Activated naive CD4-positive, alpha-beta T cell treated with anti-CD3 and anti-CD28 coated beads, Interleukin-2, amount 10 ng/mL, durations not matched to agents 5 hours and 36 hours (primary cell): ENCODE data around the gene IFNAR1. TPM values are rescaled to one million over a fixed set of nuclear protein-coding genes. Genes with fewer than 3 reads are reported as not detected.

Experiments
- total RNA-seq, 2 experiments: library from RNA; stranded (reverse); gene quantifications; one replicate each; pipeline ENCODE4 v1.2.3, GENCODE V29; 2021

IFNAR1 gene
- 10 to 100 TPM; 46.3 to 49.6 TPM for total RNA-seq

GRCh38 chr21:33324291-33325221, at the start of gene IFNAR1:
Gene IFNAR1 (plus strand): TSS chr21:33324970. CDS start chr21:33325056, 86 bp downstream.

DNA sequence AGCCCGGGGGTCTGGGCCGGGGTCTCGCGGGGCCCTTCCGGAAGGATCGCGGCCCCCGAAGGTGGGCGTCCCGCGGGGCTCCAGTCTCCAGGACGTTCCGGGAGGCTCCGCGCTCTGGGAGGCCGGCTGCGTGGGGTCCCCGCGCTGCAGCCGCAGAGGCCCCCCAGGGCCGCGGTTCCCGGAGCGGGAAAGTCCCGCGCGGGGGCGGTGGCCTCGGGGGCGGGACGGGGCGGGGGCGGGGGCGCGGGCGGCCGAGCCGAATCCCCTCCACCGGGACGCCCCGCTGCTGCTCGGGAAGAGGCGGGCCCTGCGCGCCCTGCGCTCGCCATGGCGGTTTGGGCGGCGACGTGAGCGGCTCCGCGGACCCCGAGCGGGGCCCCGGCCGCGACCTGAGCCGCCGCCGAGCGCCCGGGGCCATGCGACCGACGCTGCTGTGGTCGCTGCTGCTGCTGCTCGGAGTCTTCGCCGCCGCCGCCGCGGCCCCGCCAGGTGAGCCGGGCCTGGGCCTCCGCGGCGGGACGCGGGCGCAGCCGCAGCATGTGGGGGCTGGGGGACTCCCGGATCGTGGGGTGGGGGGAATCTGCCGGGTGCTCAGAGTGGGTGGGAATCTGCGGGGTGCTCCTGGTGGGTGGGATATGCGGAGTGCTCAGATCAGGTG, 78.5 kb downstream of the IFNAR1 start, which contains the start of gene IFNGR2:
IFNGR2 (plus strand) TSS at position 286 of the 658 bp plus-strand sequence; CDS start at position 417, 131 bp downstream.

Other genes with a start within 250 kb of the IFNAR1 start
- gene IFNAR2, start 95.0 kb upstream of the IFNAR1 start, total RNA-seq: 10 to 100 TPM; 72.9 to 76.8 TPM
- 10 to 100 TPM; 37.2 to 40.6 TPM for gene IL10RB, start 58.6 kb upstream of the IFNAR1 start, total RNA-seq
- gene IFNGR2, start 78.4 kb downstream of the IFNAR1 start, total RNA-seq: 10 to 100 TPM; 17.5 to 18.3 TPM
- 10 to 100 TPM; 33.7 to 36.5 TPM for gene TMEM50B, start 155.0 kb downstream of the IFNAR1 start, total RNA-seq
- under 1 TPM; 0.58 to 0.63 TPM for gene DNAJC28, start 166.7 kb downstream of the IFNAR1 start, total RNA-seq
- gene GART, start 217.1 kb downstream of the IFNAR1 start, total RNA-seq: 100 to 1,000 TPM; 108 to 110 TPM
- 100 to 1,000 TPM; 313 to 318 TPM for gene SON, start 218.1 kb downstream of the IFNAR1 start, total RNA-seq